GM18520 (cell line): ENCODE results near the gene EEFSEC.

Source experiments
- ATAC-seq: cut with Tn5 transposase; IDR thresholded peaks from one replicate; pipeline ENCODE4 v1.9.1; 2021; ENCODE audit not compliant: unreplicated experiment

Gene EEFSEC

DNA sequence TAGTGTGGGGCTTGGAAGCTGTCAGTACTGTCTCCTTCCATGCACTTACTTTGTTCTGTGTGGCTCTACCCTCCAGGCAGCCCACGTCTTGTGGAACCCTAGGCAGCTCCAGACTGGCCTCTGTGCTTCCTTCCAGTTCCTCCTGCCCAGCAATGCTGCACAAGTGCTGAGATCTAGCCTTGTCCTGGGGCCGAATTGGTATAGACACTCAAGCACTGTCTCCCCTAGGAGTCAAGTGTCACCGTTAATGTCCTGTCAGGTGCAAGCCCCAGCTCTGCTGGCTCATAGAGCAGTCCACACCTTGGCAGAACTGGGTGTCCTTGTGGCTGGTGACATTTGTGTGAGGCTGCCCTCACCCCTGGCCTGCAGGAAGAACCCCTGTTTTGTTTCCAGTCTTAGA is 130.1 kb downstream of the EEFSEC start:
- no peak for ATAC-seq

- no peak for ATAC-seq
These were observed 132.0 kb downstream of the EEFSEC start for GRCh38 chr3:128285042-128285966.

DNA sequence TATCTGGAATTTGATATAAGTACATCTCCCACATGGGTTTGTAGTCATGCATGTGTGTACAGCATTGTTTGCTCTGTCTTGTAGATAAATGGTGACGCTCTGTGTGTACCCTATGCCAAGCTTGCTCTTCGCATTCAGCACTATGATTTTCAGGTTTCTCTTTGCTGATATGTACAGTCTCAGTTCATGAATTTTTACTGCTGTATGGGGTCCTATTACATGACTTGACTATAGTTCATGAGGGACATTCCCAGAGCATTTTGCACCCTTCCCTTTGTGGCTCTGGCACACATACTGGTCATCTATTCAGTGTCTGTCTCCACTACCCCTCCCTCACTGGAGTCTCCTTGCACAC is 132.7 kb downstream of the EEFSEC start:
- no peak for ATAC-seq

DNA sequence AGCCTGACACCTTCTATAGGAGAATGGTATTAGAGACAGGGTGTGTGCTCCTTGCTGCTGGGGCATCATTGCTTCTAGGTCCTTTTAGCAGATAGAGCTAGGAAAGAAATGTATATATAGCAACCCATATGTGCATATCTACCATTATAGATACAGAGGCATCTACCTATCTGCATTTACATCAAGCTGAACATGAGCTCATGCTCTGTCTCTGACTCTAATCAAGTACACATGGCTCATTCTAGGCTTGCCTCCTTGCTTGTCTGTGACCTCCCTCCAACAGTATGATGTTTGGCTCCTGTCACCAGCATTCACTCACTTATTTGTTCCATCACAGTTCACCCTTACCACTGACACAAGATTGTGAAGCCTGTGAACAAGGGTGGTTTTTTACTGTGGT is 133.4 kb downstream of the EEFSEC start:
- no peak for ATAC-seq

- ATAC-seq: no peak
These were observed 133.9 kb downstream of the EEFSEC start for GRCh38 chr3:128287216-128287615.

DNA sequence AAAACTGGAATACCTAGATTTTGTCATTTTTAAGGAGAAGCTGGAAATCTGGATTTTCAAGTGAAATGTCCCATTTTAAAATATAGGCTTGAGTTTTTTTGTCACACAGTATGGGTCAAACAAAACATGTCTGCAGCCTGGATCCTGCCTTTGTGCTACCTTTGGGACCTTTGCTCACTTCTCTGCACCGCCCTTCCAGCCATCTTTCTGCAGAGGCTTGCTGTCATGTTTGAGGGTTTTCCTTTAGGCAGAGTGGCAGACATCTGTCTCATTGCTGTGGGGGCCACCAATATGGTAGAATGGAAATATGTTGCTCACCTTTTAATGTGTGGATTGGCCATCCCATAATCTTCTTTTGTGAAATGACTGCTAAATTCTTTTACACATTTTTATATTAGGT is 136.3 kb downstream of the EEFSEC start:
- no peak for ATAC-seq

- no peak for ATAC-seq
These were observed 137.2 kb downstream of the EEFSEC start for GRCh38 chr3:128290484-128290883.

DNA sequence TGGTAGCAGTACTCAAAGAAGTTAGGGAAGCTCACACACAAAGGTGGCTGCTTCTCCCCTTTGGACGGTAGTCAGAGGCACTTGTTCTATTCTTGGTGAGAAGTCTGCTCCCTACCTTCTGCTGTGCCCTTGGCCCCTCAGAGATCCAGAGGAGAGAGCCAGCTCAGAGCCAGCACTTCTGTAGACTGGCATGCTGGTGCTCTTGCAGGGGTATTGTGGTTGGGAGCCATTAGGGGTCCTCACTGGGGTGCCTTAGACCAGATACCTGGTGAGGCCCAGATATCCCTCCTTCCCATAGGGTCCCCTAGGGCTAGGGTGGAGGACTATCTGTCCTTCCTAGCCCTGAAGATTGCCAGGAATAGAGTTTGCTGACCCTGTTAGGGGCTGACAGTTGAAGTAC is 140.6 kb downstream of the EEFSEC start:
- no peak for ATAC-seq

DNA sequence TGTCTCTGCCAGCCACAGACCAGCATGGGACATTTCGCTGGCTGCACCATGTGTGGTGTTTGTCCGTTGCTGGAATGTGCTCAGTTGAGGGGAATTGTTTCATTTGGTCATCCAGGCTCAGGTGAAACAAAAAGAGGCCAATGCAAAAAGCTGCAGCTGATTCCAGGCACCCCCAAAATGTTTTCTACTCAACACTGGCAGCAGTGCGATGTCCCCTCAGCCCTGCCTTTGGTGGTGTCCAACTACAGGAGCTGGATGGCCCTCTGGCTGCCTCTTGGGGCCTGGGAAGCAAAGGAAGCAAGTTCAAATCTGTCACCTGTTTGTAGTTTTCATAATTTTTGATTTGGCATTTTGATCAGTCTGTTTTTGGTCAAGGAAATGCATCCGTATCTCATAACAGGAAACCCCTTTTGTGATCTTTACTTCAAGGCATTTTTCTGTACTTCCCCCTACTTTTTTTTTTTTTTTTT is 141.8 kb downstream of the EEFSEC start:
- ATAC-seq: no peak

GRCh38 chr3:128296469-128297251 is 143.4 kb downstream of the EEFSEC start:
- no peak for ATAC-seq

DNA sequence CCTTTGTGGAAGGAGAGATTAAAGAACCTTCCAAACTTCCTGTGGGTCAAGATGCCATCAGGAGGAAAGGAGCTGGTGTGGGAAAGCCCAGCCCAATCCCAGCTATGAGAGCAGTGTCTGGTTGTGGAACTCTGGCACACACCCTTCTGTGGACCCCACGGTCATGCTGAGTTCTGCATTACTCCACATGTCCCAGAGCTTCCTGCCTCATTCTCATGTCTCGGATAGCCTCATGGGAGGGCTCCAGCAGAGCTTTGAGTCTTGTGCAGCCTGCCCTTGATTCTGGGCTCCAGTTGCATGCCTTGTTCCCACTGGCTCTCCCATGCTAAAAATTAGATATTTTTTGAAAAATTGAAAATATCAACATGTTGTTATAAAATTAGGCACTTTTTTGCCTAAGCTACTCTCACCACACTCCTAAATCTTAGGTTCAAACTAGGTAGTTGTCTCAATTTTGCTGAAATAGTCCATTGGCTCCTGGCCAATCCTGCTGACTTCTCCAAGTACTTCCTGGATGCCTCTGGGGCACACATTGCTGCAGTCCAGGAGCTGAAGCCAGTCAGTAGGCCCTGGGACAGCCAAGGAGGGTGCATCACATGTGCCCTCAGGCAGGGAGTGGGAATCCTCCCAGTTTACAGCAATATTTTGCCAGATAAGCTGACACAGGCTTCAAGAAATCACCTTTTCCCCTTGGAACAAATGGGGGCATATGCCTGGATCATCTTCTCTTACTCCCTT is 144.3 kb downstream of the EEFSEC start:
- no peak for ATAC-seq

GRCh38 chr3:128301186-128302023 is 148.1 kb downstream of the EEFSEC start:
- ATAC-seq: no peak

- ATAC-seq: no peak
These were observed 153.2 kb downstream of the EEFSEC start for GRCh38 chr3:128306481-128306880.

DNA sequence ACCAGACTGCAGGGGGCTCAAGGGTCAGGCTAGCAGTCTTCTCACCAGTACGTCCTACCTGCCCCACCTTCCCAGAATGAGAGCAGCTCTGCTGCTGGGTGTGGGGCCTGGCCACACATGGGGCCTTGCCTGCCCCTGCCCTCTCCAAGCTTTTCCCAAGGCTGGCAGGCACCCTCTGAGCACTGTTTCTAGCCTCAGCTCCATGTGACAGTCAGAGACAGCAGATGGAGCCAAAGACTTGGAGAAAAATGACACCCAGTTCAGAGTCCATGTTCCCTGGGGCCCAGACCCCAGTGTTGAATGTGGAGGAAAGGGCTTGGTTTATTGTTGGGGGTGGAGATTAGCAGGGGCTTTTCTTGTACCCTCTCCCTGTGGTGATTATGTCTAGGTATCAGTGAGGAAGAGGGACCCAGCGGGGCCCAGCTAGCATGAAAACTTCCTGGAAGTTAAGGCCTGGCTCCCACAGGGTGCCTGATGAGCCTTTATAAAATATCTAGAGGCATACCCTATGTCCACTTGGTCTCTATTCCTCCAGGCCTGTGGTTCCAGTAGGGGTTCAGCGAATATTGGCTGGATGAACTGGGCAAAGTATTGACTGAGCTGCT is 153.8 kb downstream of the EEFSEC start:
- ATAC-seq: no peak

DNA sequence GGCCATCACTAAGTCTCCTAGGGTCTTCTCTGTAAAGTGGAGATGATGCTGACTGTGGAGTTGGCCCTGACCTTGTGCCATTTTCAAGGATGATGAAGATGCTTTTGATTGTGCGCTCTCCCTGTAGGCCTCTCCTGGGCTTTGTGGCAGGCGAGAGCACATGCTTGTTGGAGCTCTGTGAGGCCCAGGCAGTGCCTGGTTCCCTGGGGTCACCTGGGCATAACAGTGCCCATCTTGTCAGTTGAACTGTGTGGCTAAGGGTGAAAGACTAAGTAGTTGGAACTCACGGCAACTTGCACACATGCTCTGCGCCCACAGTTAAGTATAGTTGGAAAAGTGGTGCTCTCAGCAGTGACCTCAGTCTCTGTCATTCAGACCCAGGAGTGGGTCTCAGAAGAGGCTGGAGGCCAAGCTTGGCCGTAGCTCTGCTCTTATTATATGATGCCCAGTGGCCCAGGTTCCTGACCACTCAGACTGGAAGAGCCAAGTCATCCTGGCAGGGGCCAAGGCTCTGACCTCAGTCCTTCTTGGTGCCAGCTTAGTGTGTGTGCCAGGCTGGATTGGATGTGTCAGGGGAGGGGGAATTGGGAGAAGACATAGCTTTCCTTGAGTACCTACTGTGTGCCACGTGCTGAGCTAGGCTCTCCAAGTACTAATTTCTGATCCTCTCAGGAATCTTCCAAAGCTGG is 154.6 kb downstream of the EEFSEC start:
- no peak for ATAC-seq

DNA sequence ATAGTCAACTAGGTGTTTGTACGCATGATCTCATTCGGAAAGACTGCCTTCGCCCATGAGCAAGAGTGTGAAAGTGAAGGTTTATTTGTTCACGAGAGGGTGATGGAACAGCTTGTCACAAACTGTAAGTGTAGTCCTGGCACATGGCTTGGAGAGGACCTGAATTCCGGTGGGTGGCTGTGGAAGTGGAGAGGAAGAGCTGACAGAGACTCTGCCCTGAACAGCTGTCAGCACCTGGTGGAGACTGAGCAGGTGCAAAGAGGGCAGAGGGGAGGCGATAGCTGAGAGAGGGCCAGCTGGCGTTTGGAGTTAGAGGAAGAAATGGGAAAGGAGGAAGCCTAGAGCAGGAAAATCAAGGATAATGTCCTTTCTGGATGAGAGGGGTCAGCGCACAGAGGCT is 155.7 kb downstream of the EEFSEC start:
- ATAC-seq: no peak

- no peak for ATAC-seq
These were observed 157.2 kb downstream of the EEFSEC start for GRCh38 chr3:128310286-128311058.

DNA sequence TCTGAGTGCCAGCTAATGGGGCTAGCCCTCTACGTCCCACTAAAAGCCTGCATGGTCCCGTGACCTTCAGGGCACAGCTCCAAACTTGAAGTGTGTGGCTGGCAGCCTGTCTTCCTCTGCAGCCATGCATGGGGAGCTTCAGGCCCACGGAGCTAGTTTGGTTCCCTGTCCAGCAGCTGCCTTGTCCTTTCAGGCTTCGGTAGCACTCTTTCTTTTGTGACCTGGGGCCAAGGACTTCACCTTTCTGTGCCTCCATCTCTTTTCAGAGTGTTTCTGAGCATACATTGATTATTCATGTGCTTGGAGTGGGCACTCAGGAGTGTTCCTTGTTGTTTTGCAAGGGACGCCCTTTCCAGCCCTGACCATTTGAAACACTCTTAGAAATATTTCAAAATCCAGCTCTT is 158.2 kb downstream of the EEFSEC start:
- ATAC-seq: no peak

- no peak for ATAC-seq
These were observed 159.0 kb downstream of the EEFSEC start for GRCh38 chr3:128312271-128312670.
